ENCODE results near the gene CCNH.

The CCNH gene

DNA sequence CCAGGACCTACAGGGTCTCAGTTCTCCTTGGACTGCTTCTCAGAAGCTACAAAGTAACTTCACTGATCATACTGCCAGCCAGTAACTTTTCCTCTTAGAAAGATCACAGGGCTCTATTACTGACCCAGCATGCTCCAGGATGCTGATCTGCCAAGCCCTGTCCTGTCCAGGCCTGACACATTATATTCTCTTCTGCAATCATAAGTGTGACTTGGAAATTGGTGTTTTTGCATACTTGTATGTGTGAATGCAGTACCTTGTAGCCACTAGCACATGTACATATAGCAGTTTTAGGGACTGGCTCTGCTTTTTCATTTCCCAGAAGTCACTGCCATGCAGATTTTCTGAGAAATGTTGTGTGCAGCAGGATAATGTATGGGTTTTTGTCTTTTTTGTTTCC lies 40.1 kb upstream of the CCNH start:
- Histone ChIP-seq H3K27me3 (ENCODE audit: low read length) (no peaks in the 10 kb centered on the region), H3K79me2 (ENCODE audit: insufficient read depth, low read length) (no peaks in the 10 kb centered on the region), H3F3A (ENCODE audit: insufficient read depth) (no peaks in the 10 kb centered on the region), H3K9ac (ENCODE audit: low read length) (no peak overlapping the region), H3K4me2 (ENCODE audit: low read depth, low read length, poor library complexity, severe bottlenecking) (no peak overlapping the region), H3K27ac (ENCODE audit: low read depth, low read length) (no peak overlapping the region), H3K9me3 (ENCODE audit: insufficient read depth, low read length) (no peaks in the 10 kb centered on the region), H4K20me1 (ENCODE audit: low read depth, low read length) (no peaks in the 10 kb centered on the region), H3K36me3 (ENCODE audit: low read length) (no peaks in the 10 kb centered on the region), H3K9me2 (replicated peaks; ENCODE audit: insufficient read depth, low read length) (no peaks in the 10 kb centered on the region), H2AFZ (ENCODE audit: low read depth, low read length, severe bottlenecking) (no peak overlapping the region), H3K4me3 (ENCODE audit: insufficient read depth, low read length, poor library complexity, severe bottlenecking) (no peak overlapping the region)
- TF ChIP-seq EZH2phosphoT487 (conservative IDR thresholded peaks at IDR 0.05; ENCODE audit: low read length), result no peak
- TF ChIP-seq, protein P1, sequence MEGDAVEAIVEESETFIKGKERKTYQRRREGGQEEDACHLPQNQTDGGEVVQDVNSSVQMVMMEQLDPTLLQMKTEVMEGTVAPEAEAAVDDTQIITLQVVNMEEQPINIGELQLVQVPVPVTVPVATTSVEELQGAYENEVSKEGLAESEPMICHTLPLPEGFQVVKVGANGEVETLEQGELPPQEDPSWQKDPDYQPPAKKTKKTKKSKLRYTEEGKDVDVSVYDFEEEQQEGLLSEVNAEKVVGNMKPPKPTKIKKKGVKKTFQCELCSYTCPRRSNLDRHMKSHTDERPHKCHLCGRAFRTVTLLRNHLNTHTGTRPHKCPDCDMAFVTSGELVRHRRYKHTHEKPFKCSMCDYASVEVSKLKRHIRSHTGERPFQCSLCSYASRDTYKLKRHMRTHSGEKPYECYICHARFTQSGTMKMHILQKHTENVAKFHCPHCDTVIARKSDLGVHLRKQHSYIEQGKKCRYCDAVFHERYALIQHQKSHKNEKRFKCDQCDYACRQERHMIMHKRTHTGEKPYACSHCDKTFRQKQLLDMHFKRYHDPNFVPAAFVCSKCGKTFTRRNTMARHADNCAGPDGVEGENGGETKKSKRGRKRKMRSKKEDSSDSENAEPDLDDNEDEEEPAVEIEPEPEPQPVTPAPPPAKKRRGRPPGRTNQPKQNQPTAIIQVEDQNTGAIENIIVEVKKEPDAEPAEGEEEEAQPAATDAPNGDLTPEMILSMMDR (IDR thresholded peaks at IDR 0.05; ENCODE audit: insufficient read depth, low read length, poor library complexity, severe bottlenecking), result no peak

DNA sequence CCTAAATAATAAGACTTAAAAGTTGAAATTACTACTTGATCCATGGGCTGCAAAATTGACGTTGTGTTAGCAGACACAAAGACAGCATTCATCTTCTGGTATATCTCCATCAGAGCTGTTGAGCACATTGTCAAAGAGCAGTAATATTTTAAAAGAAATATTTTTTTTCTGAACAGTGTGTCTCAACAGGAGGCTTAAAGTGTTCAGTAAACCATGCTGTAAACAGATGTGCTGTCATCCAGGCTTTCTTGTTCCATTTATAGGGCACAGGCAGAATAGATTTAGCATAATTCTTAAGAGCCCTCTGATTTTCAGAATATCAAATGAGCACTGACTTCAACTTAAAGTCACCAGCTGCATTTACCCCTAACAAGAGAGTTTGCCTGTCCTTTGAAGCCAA lies 29.7 kb upstream of the CCNH start:
- Histone ChIP-seq H3K79me2 (ENCODE audit: insufficient read depth, low read length) (no peaks in the 10 kb centered on the region), H3K27ac (ENCODE audit: low read depth, low read length) (no peak overlapping the region), H2AFZ (ENCODE audit: low read depth, low read length, severe bottlenecking) (no peak overlapping the region), H3K27me3 (ENCODE audit: low read length) (no peaks in the 10 kb centered on the region; the same call in 1 of the 2 replicates), H4K20me1 (ENCODE audit: low read depth, low read length) (no peaks in the 10 kb centered on the region), H3K36me3 (ENCODE audit: low read length) (no peaks in the 10 kb centered on the region), H3K9me2 (replicated peaks; ENCODE audit: insufficient read depth, low read length) (no peaks in the 10 kb centered on the region), H3K9me3 (ENCODE audit: insufficient read depth, low read length) (no peaks in the 10 kb centered on the region), H3K9ac (ENCODE audit: low read length) (no peak overlapping the region), H3K4me3 (ENCODE audit: insufficient read depth, low read length, poor library complexity, severe bottlenecking) (no peak overlapping the region), H3F3A (ENCODE audit: insufficient read depth) (no peaks in the 10 kb centered on the region), H3K4me2 (ENCODE audit: low read depth, low read length, poor library complexity, severe bottlenecking) (no peak overlapping the region)
- TF ChIP-seq EZH2phosphoT487 (conservative IDR thresholded peaks at IDR 0.05; ENCODE audit: low read length), result no peak
- TF ChIP-seq, protein P1 (IDR thresholded peaks at IDR 0.05; ENCODE audit: insufficient read depth, low read length, poor library complexity, severe bottlenecking), result no peak

DNA sequence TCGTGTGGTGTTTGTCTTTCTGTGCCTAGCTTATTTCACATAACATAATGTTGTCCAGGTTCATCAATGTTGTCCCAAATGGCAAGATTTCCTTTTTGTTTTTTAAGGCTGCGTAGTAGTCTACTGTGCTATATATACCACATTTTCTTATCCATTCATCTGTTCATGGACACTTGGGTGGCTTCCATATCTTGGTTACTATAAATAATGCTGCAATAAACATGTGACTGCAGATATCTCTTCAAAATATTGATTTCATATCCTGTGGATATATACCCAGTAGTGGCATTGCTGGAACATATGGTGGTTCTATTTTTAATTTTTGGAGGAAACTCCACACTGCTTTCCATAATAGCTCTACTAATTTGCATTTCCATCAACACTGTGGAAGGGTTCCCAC lies 25.5 kb upstream of the CCNH start:
- Histone ChIP-seq H3K9ac (ENCODE audit: low read length) (no peak overlapping the region), H3K79me2 (ENCODE audit: insufficient read depth, low read length) (no peaks in the 10 kb centered on the region), H2AFZ (ENCODE audit: low read depth, low read length, severe bottlenecking) (no peak overlapping the region), H3K9me3 (ENCODE audit: insufficient read depth, low read length) (no peaks in the 10 kb centered on the region), H4K20me1 (ENCODE audit: low read depth, low read length) (no peaks in the 10 kb centered on the region), H3K36me3 (ENCODE audit: low read length) (no peaks in the 10 kb centered on the region), H3K9me2 (replicated peaks; ENCODE audit: insufficient read depth, low read length) (no peaks in the 10 kb centered on the region), H3K27ac (ENCODE audit: low read depth, low read length) (no peak overlapping the region), H3K4me3 (ENCODE audit: insufficient read depth, low read length, poor library complexity, severe bottlenecking) (no peak overlapping the region), H3K4me2 (ENCODE audit: low read depth, low read length, poor library complexity, severe bottlenecking) (no peak overlapping the region), H3K27me3 (ENCODE audit: low read length) (no peaks in the 10 kb centered on the region; the same call in 1 of the 2 replicates), H3F3A (ENCODE audit: insufficient read depth) (no peaks in the 10 kb centered on the region)
- TF ChIP-seq EZH2phosphoT487 (conservative IDR thresholded peaks at IDR 0.05; ENCODE audit: low read length), result no peak
- TF ChIP-seq, protein P1 (IDR thresholded peaks at IDR 0.05; ENCODE audit: insufficient read depth, low read length, poor library complexity, severe bottlenecking), result no peak
